Measurements from ENCODE around the gene ABLIM2.

The ABLIM2 gene

DNA sequence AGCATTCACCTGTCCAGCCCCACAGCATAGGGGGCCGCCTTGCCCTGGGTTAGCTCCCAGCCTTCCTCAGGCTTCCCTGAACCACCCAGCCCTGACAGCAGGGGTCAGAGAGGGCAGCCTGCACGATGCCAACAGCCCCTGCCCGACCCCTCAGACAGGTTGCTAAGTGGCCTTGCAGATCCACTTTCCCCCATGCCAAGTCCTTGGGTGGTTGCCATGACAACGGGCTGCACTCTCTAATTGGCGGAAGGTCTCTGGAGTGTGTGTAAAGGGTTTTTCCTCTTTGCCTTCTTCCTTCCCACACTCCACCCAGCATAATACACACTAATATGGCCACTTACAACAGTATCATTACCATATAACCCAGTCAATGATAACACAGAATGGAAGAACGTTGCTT, 119.3 kb downstream of the ABLIM2 start:
- TF ChIP-seq, protein P1, sequence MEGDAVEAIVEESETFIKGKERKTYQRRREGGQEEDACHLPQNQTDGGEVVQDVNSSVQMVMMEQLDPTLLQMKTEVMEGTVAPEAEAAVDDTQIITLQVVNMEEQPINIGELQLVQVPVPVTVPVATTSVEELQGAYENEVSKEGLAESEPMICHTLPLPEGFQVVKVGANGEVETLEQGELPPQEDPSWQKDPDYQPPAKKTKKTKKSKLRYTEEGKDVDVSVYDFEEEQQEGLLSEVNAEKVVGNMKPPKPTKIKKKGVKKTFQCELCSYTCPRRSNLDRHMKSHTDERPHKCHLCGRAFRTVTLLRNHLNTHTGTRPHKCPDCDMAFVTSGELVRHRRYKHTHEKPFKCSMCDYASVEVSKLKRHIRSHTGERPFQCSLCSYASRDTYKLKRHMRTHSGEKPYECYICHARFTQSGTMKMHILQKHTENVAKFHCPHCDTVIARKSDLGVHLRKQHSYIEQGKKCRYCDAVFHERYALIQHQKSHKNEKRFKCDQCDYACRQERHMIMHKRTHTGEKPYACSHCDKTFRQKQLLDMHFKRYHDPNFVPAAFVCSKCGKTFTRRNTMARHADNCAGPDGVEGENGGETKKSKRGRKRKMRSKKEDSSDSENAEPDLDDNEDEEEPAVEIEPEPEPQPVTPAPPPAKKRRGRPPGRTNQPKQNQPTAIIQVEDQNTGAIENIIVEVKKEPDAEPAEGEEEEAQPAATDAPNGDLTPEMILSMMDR (IDR thresholded peaks at IDR 0.05) = no peak
- no peak overlapping the region for H3K27ac Mint-ChIP-seq
- DNase-seq = peak; percentile 69
- no peaks in the 10 kb centered on the region for H3K36me3 Mint-ChIP-seq (ENCODE audit: low read depth)
- no peaks in the 10 kb centered on the region for H3K9me3 Mint-ChIP-seq
- H3K4me3 Mint-ChIP-seq = no peak overlapping the region
- H3K27me3 Mint-ChIP-seq (ENCODE audit: low read depth, poor library complexity) = peaks cover 18% of the 10 kb centered on the region
- peaks cover 48% of the 10 kb centered on the region for H3K4me1 Mint-ChIP-seq

DNA sequence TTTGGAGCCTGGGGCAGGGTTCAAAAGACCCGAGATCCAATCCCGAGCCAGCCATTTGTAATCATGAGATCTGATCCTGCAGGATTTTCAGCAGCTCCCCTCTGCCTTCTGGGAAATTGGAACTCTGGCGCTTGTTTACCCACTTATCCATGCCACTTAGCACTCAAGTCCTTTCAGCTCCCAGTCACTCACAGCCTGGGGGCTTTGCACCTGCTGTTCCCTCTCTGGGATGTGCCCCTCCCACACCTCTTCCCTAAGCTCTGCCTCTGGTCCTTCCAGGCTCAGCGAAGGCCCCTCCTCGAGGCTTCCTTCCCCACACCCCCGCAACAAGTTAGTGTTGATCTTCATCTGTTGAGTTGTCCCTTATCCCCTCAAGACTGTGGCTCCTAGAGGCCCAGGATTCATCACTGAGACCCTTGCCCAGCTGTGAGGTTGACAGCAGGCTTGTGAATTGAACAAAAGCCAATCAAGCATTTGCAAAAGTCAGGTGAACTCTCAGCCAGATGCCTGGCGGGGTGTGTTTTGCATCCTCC, 119.8 kb downstream of the ABLIM2 start:
- H3K27ac Mint-ChIP-seq = no peak overlapping the region
- DNase-seq = no peak
- H3K4me3 Mint-ChIP-seq = no peak overlapping the region
- peaks cover 18% of the 10 kb centered on the region for H3K27me3 Mint-ChIP-seq (ENCODE audit: low read depth, poor library complexity)
- TF ChIP-seq, protein P1 (IDR thresholded peaks at IDR 0.05) = no peak
- H3K9me3 Mint-ChIP-seq = no peaks in the 10 kb centered on the region
- H3K36me3 Mint-ChIP-seq (ENCODE audit: low read depth) = no peaks in the 10 kb centered on the region
- peaks cover 46% of the 10 kb centered on the region for H3K4me1 Mint-ChIP-seq

DNA sequence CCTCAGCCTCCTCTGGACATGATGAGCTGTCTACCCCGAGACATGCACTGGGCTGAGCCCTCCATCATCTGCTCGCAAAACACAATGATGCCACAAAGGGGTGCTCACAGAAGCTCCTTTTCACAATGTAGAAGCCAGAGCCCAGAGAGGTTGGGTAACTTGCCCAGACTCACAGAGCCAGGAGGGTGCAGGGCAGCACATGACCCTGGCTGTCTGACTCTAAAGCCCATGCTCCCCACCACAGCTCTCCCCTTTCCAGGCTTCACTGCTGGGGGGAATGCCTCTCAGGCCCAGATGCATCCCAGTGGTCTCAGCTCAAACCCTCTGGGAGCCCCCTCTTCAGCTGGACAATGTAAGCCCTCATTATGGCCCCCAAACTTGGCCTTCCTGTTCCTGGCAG, 120.5 kb downstream of the ABLIM2 start:
- DNase-seq = no peak
- Mint-ChIP-seq H3K4me3 (no peak overlapping the region), H3K27ac (no peak overlapping the region), H3K4me1 (peaks cover 46% of the 10 kb centered on the region), H3K36me3 (ENCODE audit: low read depth) (no peaks in the 10 kb centered on the region), H3K9me3 (no peaks in the 10 kb centered on the region), H3K27me3 (ENCODE audit: low read depth, poor library complexity) (peaks cover 16% of the 10 kb centered on the region)
- TF ChIP-seq, protein P1 (IDR thresholded peaks at IDR 0.05) = no peak

DNA sequence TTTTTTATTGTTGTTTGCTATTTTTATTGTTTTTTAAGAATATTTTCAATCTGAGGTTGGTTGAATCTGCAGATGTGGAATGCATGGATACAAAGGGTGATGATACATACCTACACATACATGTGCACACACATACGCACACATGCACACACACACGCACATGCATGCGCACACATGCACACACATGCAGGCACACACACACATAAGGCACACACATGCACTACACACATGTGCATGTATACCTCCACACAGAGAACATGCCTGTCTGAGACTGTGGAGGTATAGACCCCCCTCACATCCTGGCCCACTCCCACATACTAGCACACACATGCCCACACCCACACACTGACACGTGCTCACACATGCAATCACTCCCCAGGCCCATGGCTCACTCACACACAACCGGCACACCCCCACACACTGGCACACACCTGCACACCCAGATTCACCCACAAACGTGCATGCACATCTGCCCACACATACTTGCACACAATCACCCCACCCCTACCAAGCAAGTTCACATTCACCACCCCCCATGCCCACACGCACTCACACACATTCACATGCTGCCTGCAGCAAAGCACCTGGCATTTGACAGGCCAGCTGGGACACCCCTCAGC, 121.4 kb downstream of the ABLIM2 start:
- peaks cover 14% of the 10 kb centered on the region for H3K27me3 Mint-ChIP-seq (ENCODE audit: low read depth, poor library complexity)
- TF ChIP-seq, protein P1 (IDR thresholded peaks at IDR 0.05) = no peak
- H3K36me3 Mint-ChIP-seq (ENCODE audit: low read depth) = no peaks in the 10 kb centered on the region

DNA sequence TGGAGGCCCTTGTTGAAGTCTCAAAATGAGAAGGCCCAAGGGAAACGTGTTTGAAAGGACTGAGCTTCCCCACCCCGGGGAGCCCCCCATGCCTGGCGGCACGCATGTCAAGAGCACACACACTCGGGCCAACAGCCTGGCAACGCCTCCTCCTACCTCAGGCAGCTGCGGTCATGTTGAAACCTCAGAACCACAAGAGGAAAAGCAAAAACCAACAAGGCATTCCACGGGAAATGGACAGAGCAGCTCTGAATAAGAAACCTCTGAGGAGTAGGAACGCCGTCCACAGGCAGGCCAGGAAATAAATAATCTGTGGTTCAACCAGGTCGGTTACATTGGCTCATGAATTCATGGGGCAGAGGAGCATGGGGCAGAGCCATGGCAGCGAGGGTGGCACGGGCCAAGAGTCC, 123.2 kb downstream of the ABLIM2 start:
- H3K27me3 Mint-ChIP-seq (ENCODE audit: low read depth, poor library complexity) = peaks cover 11% of the 10 kb centered on the region
- H3K4me3 Mint-ChIP-seq = no peak overlapping the region
- no peaks in the 10 kb centered on the region for H3K9me3 Mint-ChIP-seq
- no peaks in the 10 kb centered on the region for H3K36me3 Mint-ChIP-seq (ENCODE audit: low read depth)
- peaks cover 40% of the 10 kb centered on the region for H3K4me1 Mint-ChIP-seq
- no peak overlapping the region for H3K27ac Mint-ChIP-seq
- DNase-seq = no peak
- TF ChIP-seq, protein P1 (IDR thresholded peaks at IDR 0.05) = no peak

More for the DNA sequence above, 121.4 kb downstream of the ABLIM2 start:
- Mint-ChIP-seq H3K27ac (peak overlapping the region; percentile 10), H3K9me3 (no peaks in the 10 kb centered on the region), H3K4me3 (no peak overlapping the region), H3K4me1 (peaks cover 47% of the 10 kb centered on the region)
- DNase-seq = no peak
